ENCODE measurements around the gene OTUB1. TPM values are rescaled to one million over a fixed set of nuclear protein-coding genes. Genes with fewer than 3 reads are reported as not detected.

OTUB1 gene
- total RNA-seq, 2 donors from 2014 or later, result 87.7 to 95.1 TPM

DNA sequence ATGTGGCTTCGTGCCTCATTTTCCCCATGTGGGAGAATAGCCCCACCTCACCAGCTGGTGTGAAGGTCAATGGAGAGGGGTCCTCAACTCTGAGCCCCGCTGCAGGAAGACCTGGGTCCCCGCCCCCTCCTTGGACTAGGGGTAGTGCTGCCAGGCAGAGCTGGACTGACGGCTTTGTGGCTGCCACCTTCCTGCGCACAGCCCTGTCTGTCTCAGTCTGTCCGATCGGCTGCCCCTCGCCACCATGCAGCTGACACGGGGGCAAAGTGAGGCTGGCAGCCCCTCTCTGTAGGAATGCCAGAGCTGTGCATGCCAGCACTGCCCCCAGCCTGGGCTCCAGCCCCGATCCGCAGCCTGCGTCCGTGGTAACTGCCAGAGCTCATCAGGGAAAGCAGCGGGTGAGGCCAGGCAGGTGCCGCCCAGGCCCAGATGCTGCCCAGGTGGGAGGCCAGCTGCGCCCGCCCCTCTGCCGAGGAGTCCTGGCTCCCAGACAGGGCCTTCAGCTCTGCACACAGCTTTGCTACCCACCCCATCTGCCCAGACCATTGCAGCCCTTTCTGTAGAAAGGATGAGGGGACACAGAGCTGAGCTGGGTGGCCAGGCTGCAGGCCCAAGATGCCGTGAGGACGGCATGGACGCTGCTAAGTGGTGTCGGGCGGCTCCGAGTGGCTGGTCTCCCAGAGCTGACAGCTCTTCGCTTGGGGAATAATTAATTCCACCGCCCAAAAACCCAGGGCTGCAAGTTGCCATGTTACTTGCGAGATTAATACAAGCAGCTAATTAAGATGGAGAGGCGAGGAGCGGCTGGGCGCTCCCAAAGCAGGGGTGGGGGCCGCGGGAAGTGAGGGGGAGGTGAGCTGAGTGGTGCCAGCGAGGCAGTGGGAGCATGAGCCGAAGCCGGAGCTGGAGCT, 30.0 kb downstream of the OTUB1 start:
- Histone ChIP-seq H3K27ac (ENCODE audit: low read depth, low read length) (no peak overlapping the region), H3K9ac (ENCODE audit: extremely low read depth, low read length, poor library complexity, severe bottlenecking) (no peak overlapping the region), H3K27me3 (ENCODE audit: control insufficient read depth, insufficient read depth, low read length, poor library complexity, severe bottlenecking) (no peaks in the 10 kb centered on the region), H3K9me3 (ENCODE audit: control insufficient read depth, low read length) (no peaks in the 10 kb centered on the region), H3K4me1 (ENCODE audit: control insufficient read depth, insufficient read depth, low read length) (no peaks in the 10 kb centered on the region), H3K36me3 (ENCODE audit: control insufficient read depth, insufficient read depth, low read length) (no peaks in the 10 kb centered on the region), H3K4me3 (ENCODE audit: low read length) (no peak overlapping the region)
- peaks cover 2% of the 10 kb centered on the region for H3K4me1 Mint-ChIP-seq
- H3K9me3 Mint-ChIP-seq, result peaks cover 3% of the 10 kb centered on the region
- no peak overlapping the region for H3K4me3 Mint-ChIP-seq
- peaks cover 60% of the 10 kb centered on the region for H3K27me3 Mint-ChIP-seq (ENCODE audit: insufficient read depth)
- no peaks in the 10 kb centered on the region for H3K36me3 Mint-ChIP-seq (ENCODE audit: low read depth)
- TF ChIP-seq, protein P1, sequence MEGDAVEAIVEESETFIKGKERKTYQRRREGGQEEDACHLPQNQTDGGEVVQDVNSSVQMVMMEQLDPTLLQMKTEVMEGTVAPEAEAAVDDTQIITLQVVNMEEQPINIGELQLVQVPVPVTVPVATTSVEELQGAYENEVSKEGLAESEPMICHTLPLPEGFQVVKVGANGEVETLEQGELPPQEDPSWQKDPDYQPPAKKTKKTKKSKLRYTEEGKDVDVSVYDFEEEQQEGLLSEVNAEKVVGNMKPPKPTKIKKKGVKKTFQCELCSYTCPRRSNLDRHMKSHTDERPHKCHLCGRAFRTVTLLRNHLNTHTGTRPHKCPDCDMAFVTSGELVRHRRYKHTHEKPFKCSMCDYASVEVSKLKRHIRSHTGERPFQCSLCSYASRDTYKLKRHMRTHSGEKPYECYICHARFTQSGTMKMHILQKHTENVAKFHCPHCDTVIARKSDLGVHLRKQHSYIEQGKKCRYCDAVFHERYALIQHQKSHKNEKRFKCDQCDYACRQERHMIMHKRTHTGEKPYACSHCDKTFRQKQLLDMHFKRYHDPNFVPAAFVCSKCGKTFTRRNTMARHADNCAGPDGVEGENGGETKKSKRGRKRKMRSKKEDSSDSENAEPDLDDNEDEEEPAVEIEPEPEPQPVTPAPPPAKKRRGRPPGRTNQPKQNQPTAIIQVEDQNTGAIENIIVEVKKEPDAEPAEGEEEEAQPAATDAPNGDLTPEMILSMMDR (conservative IDR thresholded peaks at IDR 0.05), result no peak
- DNase-seq, result no peak
- H3K27ac Mint-ChIP-seq, result no peak overlapping the region
- WGBS, 2 experiments (ENCODE audit: insufficient coverage in 1 of 2, insufficient read length in 1 of 2), result 90 to 92% methylated on average over 26 to 35 of the region's 35 CpGs

- Histone ChIP-seq H3K27ac (ENCODE audit: low read depth, low read length) (no peak overlapping the region), H3K36me3 (ENCODE audit: control insufficient read depth, insufficient read depth, low read length) (no peaks in the 10 kb centered on the region), H3K9ac (ENCODE audit: extremely low read depth, low read length, poor library complexity, severe bottlenecking) (no peak overlapping the region), H3K27me3 (ENCODE audit: control insufficient read depth, insufficient read depth, low read length, poor library complexity, severe bottlenecking) (no peaks in the 10 kb centered on the region), H3K4me1 (ENCODE audit: control insufficient read depth, insufficient read depth, low read length) (peaks cover 3% of the 10 kb centered on the region), H3K4me3 (ENCODE audit: low read length) (no peak overlapping the region), H3K9me3 (ENCODE audit: control insufficient read depth, low read length) (no peaks in the 10 kb centered on the region)
- no peak overlapping the region for H3K4me3 Mint-ChIP-seq
- no peaks in the 10 kb centered on the region for H3K36me3 Mint-ChIP-seq (ENCODE audit: low read depth)
- WGBS, 2 experiments (ENCODE audit: insufficient coverage in 1 of 2, insufficient read length in 1 of 2), result 92 to 100% methylated on average over 4 to 7 of the region's 7 CpGs
- H3K27ac Mint-ChIP-seq, result no peak overlapping the region
- TF ChIP-seq, protein P1 (conservative IDR thresholded peaks at IDR 0.05), result no peak
- H3K4me1 Mint-ChIP-seq, result peaks cover 12% of the 10 kb centered on the region
- no peak for DNase-seq
- H3K27me3 Mint-ChIP-seq (ENCODE audit: insufficient read depth), result peaks cover 55% of the 10 kb centered on the region
- no peaks in the 10 kb centered on the region for H3K9me3 Mint-ChIP-seq
These were observed 31.6 kb downstream of the OTUB1 start for GRCh38 chr11:64017945-64018224.

- 95 to 97% methylated on average over 5 to 8 of the region's 8 CpGs for WGBS, 2 experiments (ENCODE audit: insufficient coverage in 1 of 2, insufficient read length in 1 of 2)
- H3K9me3 Mint-ChIP-seq, result no peaks in the 10 kb centered on the region
- no peak overlapping the region for H3K4me3 Mint-ChIP-seq
- Histone ChIP-seq H3K36me3 (ENCODE audit: control insufficient read depth, insufficient read depth, low read length) (no peaks in the 10 kb centered on the region), H3K9ac (ENCODE audit: extremely low read depth, low read length, poor library complexity, severe bottlenecking) (no peak overlapping the region), H3K27me3 (ENCODE audit: control insufficient read depth, insufficient read depth, low read length, poor library complexity, severe bottlenecking) (no peaks in the 10 kb centered on the region), H3K4me3 (ENCODE audit: low read length) (no peak overlapping the region), H3K4me1 (ENCODE audit: control insufficient read depth, insufficient read depth, low read length) (peaks cover 3% of the 10 kb centered on the region), H3K27ac (ENCODE audit: low read depth, low read length) (no peak overlapping the region), H3K9me3 (ENCODE audit: control insufficient read depth, low read length) (no peaks in the 10 kb centered on the region)
- H3K36me3 Mint-ChIP-seq (ENCODE audit: low read depth), result no peaks in the 10 kb centered on the region
- TF ChIP-seq, protein P1 (conservative IDR thresholded peaks at IDR 0.05), result no peak
- no peak for DNase-seq
- H3K27me3 Mint-ChIP-seq (ENCODE audit: insufficient read depth), result peaks cover 54% of the 10 kb centered on the region
- H3K27ac Mint-ChIP-seq, result no peak overlapping the region
- H3K4me1 Mint-ChIP-seq, result peaks cover 12% of the 10 kb centered on the region
These were observed 32.1 kb downstream of the OTUB1 start for GRCh38 chr11:64018310-64018709.
